Measurements from ENCODE around the gene TRAPPC2.

DNA sequence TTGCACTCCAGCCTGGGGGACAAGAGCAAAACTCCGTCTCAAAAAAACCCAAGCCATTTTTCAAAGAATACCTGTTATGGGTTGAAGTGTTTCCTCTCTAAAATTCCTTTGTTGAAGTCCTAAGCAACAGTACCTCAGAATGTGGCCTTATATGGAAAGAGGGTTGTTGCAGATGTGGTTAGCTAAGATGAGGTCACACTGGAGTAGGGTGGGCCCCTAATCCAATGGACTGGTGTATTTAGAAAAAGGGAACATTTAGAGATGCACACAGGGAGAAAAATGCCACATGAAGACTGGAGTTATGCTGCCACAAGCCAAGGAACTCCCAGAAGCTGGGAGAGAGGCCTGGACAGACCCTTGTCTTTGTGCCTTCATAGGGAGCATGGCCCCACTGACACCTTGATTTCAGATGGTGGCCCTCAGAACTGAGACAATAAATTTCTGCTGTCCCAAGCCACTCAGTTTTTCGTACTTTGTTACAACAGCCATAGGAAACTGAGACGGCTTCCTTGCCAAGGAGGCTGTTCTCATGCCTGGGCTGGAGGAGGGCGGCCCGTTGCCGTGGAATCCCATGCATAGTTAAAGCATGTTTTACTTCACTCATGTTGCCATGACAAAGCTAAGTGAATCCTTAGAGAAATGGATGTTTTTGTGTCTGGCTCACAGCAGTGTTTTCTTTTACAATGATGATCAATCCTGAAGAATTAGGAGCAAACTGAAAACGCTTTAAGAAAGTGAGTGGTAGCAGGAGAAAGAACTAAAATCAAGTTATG, 16.5 kb downstream of the TRAPPC2 start:
- TF ChIP-seq, protein P1, sequence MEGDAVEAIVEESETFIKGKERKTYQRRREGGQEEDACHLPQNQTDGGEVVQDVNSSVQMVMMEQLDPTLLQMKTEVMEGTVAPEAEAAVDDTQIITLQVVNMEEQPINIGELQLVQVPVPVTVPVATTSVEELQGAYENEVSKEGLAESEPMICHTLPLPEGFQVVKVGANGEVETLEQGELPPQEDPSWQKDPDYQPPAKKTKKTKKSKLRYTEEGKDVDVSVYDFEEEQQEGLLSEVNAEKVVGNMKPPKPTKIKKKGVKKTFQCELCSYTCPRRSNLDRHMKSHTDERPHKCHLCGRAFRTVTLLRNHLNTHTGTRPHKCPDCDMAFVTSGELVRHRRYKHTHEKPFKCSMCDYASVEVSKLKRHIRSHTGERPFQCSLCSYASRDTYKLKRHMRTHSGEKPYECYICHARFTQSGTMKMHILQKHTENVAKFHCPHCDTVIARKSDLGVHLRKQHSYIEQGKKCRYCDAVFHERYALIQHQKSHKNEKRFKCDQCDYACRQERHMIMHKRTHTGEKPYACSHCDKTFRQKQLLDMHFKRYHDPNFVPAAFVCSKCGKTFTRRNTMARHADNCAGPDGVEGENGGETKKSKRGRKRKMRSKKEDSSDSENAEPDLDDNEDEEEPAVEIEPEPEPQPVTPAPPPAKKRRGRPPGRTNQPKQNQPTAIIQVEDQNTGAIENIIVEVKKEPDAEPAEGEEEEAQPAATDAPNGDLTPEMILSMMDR (conservative IDR thresholded peaks at IDR 0.05) = no peak
- TF ChIP-seq ZFX (IDR thresholded peaks at IDR 0.05) = no peak
